ENCODE measurements around the gene SLC6A2.

SLC6A2 gene

GRCh38 chr16:55687802-55688201, 32.0 kb downstream of the SLC6A2 start:
- no peak for TF ChIP-seq CTCF (IDR thresholded peaks at IDR 0.05; ENCODE audit: control insufficient read depth, extremely low read depth, insufficient read depth)
- DNase-seq (ENCODE audit: low read depth): no peak

DNA sequence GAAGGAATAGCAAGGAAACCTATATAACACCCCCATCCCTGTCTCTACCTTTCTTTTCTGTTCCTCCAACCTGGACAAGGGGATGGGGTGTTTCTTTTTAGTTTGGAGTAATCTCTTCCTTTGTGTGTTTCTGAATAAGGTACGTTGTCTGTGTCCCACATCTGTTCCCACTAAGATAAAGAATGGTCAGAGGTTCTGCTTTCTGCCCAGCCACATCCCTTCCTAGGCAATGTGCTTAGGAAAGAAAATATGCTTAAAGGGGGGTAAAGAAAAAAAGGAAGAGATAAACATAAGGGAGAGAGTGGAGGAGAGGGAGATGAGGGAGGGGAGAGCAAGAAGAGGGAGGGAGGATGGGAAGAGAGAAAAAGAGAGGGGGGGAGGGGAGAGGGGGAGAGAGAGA, 35.1 kb downstream of the SLC6A2 start:
- no peak overlapping the region for H3K4me3 ChIP-seq (ENCODE audit: low read depth, low read length)
- no peak for TF ChIP-seq CTCF (IDR thresholded peaks at IDR 0.05; ENCODE audit: control insufficient read depth, extremely low read depth, insufficient read depth)
- no peak for DNase-seq (ENCODE audit: low read depth)

More at GRCh38 chr16:55687802-55688201, 32.0 kb downstream of the SLC6A2 start:
- no peak overlapping the region for H3K4me3 ChIP-seq (ENCODE audit: low read depth, low read length)

- H3K4me3 ChIP-seq (ENCODE audit: low read depth, low read length): no peak overlapping the region
- no peak for DNase-seq (ENCODE audit: low read depth)
- no peak for TF ChIP-seq CTCF (IDR thresholded peaks at IDR 0.05; ENCODE audit: control insufficient read depth, extremely low read depth, insufficient read depth)
Observed at GRCh38 chr16:55691771-55692170, 36.0 kb downstream of the SLC6A2 start.

- TF ChIP-seq CTCF (IDR thresholded peaks at IDR 0.05; ENCODE audit: control insufficient read depth, extremely low read depth, insufficient read depth): no peak
- H3K4me3 ChIP-seq (ENCODE audit: low read depth, low read length): no peak overlapping the region
Observed at GRCh38 chr16:55695595-55695994, 39.8 kb downstream of the SLC6A2 start.

GRCh38 chr16:55697867-55698266, 42.1 kb downstream of the SLC6A2 start:
- no peak for DNase-seq (ENCODE audit: low read depth)
- TF ChIP-seq CTCF (IDR thresholded peaks at IDR 0.05; ENCODE audit: control insufficient read depth, extremely low read depth, insufficient read depth): no peak

More at GRCh38 chr16:55695595-55695994, 39.8 kb downstream of the SLC6A2 start:
- DNase-seq (ENCODE audit: low read depth): no peak

DNA sequence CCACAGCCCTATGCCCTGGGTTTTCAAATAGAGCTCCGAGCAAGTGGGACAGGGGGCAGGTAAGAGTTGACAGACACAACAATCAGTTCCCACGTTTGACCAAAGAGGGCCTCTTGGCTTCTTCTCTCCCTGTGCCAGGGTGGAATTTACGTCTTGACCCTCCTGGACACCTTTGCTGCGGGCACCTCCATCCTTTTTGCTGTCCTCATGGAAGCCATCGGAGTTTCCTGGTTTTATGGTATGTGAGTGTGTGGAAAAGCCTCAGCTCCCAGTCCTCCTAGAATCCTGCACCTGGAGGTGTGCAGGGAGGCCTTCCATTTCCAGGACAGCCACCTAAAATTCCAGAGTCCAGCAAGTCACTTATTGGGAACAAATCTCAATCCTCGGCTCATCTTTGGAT, 42.5 kb downstream of the SLC6A2 start:
- H3K4me3 ChIP-seq (ENCODE audit: low read depth, low read length): no peak overlapping the region
- TF ChIP-seq CTCF (IDR thresholded peaks at IDR 0.05; ENCODE audit: control insufficient read depth, extremely low read depth, insufficient read depth): no peak
- DNase-seq (ENCODE audit: low read depth): no peak

More at GRCh38 chr16:55697867-55698266, 42.1 kb downstream of the SLC6A2 start:
- H3K4me3 ChIP-seq (ENCODE audit: low read depth, low read length): no peak overlapping the region

DNA sequence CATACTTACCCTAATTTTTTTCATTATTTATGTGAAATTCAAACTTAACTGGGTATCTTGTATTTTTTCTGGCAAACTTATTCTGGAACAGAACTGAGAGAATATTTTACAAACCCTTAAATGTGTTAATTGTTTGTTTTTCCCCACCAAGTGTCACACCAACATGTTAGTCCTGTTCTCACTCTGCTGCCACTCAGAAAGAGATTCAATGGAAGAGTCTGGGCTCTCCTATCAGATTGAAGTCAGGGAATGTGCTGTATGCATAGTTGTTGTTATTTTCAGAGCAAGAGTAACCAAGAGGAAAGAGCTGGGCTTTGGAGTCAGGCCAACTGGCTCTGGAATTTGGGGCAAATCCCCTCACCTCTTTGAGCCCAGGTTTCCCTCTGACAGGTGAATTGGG, 43.2 kb downstream of the SLC6A2 start:
- TF ChIP-seq CTCF (IDR thresholded peaks at IDR 0.05; ENCODE audit: control insufficient read depth, extremely low read depth, insufficient read depth): no peak
- H3K4me3 ChIP-seq (ENCODE audit: low read depth, low read length): no peak overlapping the region
- DNase-seq (ENCODE audit: low read depth): no peak
